ENCODE results near the gene ATXN1.

ATXN1 gene

DNA sequence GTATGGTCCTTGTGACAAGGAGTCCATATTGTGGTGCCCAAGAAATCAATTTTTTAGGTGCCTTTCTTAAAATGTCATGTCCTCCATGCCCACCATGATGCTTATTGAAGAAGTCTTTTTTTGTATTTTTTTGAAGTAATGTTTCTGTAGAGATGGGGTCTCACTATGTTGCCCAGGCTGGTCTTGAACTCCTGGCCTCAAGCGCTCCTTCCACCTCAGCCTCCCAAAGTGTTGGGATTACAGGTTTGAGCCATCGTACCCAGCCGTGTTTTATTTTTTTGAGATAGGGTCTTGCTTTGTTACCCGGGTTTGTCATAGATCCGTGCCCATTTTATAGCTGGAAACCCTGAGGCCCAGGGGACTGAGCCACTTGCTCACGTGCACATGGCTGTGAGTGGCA lies 238.3 kb downstream of the ATXN1 start:
- DNase-seq = no peak

DNA sequence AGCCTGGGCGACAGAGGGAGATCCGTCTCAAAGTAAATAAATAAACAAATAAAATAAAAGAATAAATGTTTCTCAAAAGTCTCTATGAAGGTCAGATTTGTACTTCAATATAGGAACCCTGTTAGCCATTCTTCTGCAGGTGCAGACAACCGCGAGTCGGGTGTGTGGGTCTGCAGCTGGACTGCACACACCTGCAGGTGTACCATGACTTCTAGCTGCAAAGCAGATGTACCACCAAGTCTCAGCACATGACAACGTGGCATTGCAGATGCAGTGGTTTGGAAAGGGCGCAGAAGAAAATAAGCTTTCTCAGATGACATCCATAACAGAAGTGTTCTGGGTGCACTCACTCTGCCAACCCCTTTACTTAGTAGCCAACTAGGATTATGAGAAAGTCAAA lies 239.7 kb downstream of the ATXN1 start:
- DNase-seq = no peak

DNA sequence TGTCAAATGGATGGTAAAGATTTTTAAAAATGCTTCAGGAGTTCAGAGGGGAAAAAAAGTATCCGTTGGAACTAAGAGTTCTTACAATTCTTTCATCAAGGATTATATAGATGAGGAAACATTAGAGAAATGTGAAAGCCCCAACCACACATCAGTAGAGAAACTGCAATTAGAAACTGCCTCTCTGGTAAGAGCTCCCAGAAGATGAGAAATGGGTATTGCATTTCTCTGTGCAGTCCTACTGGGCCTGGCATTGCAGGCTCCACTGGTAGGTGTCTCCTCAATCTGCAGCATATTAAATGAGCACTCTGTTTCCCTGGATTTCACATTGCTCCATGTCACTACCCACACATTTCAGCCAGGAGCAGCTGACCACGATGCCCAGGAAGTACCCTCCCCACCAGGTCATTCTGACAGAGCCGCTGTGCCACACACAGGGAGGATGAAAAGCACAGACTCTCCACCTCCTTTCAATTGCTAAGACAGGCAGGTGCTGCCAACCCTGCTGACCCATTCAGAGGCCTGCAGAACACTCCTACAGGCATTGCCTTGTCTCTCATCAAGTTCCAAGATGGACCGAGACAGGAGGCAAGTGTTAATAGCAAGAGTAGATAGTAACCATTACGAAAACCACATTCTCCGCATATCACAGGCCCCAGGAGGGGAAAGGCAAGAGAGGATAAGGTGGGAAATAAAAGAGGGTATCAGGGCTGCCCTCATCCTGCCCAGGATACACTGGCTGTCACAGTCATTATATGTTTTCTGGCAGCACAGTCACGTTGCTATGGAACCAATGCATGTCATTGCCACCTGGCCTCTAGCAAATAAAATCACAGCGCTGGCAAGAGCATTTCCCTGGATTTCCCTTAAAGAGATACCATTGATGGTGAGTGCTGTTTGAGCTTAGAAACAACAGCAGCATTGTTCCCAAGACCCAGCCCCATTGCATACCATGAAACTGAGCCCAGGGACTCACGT lies 241.7 kb downstream of the ATXN1 start:
- DNase-seq = no peak

DNA sequence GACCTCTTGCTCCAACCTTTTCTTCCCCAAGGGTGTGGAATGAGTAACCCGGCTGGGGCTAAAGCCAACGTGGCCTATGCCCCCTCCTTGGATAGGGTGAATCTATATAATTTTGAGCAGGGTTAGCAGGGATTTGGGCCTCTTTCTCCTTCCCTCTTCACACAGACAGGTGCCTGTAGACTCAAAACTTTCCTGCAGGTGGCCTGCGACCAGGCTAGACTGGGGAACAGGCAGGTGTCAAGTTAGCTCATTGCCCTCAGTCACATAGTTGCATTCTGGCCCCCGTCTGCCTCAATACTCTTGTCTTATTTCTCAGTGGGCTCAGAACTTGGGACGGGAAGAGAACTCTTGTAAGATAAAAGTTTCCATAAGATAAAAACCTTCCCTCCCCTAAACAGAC lies 243.0 kb downstream of the ATXN1 start:
- DNase-seq = no peak

DNA sequence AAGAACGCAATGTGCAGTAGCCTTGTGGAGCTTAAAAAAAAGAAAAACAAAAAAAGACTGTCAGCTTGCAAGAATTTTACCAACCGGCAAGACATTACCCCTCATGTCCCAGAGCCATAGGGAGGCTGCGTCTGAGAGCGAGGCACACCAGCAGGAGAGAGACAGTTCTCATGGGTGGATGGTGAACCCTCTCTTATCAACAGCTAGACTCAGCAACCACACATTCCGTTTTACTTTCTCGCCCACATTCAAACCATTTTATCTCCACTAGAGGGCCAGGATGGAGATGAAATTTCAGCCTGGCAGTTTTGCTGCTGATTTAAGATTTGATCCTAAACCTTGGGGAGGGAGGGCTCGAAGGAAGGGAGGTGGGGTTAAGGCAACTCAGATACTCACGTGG lies 247.0 kb downstream of the ATXN1 start:
- DNase-seq = peak; percentile 22

DNA sequence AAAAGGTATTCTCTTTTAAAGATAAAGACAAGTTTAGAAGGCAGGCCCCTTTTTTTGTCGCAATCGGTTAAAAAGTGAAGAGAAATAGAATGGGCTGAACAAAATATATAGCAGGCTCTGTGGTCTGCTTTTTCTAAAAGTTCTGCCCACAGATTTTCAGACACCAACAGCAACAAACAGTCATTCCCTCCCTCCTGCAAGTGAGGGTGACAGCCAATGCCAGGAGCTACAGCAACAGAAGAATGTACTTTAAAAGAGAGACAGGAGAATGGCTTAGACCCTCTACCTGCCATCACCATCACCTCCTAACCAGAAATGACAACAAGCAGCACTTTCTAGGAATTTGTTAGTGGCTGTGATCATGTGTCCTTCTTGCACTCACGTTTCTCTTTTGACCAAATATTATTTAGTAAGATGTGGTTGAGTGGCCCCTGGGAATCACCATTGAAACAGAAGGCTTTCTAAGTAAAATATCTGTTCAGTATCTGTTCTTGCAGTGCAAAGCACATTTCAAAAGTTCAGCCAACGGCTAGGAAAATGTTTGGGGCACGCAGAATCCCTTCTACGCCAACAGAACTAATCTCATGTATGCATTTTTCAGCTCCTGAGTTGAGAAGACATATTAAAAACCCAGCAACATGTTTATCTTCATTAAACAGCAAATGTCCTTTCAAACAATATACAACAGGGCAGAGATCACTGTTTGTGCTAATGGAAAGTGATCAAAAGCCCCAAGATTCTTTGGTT lies 248.5 kb downstream of the ATXN1 start:
- no peak for DNase-seq

DNA sequence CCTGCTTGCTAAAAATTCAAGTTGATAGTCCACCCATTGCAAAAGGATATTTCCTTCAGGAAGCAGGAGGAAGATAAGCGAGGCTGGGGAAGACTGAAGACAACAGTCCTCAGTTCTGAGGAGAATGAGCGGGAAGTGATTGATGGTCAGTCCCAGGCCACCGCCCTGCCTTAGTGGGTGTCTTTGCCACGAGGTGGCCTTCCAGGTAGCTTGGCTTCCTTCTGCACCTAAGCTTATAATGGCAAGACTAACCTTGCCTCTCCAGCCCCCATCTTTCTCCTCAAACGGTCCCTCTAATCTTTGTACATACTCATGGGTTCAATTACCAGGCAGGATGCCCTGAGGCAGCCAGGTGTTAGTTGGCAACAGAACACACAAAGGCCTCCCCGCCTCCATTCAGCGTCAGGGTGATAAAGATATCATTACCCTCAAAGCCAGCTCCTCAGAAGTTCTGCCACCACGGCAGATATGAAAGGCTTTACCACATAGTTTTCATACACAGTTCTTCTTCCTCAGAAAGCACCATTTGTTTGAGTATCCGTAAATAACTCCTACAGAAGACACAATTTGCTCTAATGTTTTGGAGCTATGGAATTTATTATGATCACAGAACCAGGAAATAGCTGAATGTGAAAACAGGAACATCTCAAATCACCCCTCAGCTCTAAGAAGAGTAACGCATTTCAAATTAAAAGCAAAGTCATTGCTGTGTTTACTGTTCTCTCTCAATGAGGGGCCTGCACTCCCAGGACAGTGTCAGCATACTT lies 249.4 kb downstream of the ATXN1 start:
- DNase-seq = peak; percentile 39

DNA sequence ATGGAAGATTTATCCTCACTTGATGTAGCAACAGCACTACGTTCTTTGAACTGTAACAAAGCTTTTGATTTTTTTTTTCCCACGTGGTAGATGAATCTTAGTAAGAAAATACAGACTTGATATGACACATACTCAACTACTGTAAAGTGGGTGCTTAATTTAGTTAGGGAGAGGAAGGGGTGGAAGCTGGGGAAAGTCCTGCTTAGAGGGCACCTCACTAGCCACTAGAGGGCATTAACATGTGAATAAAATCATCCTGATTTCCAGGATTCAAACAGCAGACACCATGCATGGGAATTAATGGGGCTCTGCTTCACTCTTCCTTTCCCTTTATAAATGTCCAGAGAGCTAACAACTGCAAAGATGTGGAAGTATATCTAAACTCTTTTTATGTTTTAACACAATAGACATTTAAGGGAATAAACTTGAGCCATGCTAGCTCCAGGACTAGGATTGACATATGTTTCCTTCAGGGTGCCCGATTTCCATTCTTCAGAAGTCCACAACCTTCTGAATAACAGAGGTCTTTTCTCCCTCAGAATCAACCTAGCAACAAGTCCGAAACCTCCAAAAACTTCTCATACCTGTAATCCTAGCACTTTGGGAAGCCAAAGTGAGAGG lies 250.1 kb downstream of the ATXN1 start:
- peak; percentile 19 for DNase-seq

DNA sequence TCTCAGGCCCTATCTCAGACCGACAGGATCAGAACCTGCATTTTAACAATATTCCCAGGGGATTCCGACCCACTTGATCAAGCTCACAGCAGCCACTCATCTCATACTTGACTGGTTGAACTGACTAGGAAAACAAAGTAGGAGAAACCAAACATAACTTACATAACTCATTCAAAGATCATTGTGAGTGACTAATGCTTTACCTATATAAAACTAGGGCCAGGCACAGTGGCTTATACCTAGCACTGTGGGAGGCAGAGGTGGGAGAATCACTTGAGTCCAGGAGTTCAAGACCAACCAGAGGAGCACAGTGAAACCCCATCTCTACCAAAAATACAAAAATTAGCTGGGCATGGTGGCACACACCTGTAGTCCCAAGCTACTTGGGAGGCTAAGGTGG lies 251.0 kb downstream of the ATXN1 start:
- no peak for DNase-seq

DNA sequence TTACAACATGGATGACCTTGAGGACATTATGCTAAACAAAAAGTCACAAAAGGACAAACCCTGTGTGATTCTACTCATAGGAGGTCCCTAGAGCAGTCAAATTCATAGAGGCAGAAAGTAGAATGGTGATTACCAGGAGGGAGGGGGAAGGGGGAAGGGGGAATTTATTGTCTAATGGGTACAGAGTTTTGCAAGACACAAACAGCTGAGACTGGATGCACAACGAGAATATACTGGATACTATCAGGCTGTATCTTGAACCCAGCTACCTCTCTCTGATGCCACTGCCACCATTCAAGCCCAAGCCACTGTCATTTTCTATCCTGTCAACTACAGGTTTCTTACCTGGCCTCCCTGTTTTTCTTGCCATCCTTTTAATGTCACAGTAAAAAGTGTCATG lies 252.3 kb downstream of the ATXN1 start:
- DNase-seq = no peak

DNA sequence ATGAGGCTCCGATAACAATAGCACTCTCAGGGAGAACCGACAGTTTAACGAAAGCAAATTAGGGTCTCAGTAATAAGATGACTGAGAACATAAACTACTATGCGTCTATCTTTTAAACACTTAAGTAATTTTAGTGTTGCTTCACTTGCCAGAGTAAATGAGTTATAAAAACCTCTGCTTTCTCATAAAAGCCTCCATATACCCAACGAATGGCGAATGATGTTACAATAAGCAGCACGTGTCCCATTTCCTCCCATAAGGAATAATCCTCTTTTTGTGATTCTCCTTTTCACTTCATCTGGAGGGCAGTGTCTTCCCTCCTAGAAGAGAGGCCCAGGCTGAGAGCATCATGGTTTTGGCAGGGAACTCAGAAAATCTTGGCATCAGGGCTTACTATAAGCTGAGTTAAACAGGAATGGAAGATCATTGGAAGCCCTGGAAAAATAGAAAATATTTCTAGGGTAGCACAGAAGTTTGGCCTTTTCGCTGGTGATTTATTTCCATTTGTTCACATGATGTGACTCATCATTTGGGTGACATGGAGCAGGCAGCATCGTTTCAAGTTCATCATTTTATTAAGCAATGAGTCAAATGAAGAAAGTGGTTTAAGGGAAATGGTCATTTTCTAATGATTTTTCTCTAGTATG lies 255.4 kb downstream of the ATXN1 start:
- DNase-seq = no peak

DNA sequence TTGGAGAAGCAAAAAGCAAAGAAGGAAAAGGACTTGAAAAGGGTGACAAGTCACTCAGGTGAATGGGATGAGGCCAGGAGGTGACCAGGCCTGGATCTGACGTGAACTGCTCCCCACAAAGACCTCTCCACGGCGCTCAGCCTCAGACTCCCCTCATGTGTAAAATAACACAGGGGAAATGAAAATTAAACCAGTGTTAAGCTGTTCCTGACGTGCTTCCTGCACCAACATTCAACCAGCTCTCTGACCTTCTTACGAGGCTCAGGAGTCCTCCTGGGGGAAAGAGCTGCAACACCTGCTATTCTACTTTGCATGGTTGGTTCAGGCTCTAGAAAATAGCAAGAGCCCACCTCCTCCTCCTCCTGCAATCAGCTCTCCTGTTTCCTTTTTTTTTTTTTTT lies 256.7 kb downstream of the ATXN1 start:
- DNase-seq = no peak

DNA sequence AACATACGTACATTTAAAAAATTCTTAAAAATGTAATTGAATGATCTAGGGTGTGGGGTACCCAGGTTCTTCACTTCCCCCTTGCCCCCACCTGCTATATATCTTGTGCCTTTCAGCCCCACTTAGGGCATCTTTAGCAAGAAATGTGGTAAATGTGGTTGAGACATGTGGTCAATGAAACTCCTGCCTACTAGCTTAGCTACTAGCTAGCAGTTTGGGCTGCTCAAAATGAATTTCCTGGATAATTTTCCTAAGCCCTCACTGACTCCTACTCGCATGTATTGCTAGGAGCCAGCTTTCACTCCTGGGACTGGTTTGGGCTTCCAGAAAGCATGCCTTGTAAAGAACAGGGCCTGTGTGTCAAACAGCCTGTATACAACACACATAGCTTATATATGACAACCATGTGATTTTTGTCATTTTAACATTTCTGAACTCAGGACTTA lies 257.3 kb downstream of the ATXN1 start:
- no peak for DNase-seq

DNA sequence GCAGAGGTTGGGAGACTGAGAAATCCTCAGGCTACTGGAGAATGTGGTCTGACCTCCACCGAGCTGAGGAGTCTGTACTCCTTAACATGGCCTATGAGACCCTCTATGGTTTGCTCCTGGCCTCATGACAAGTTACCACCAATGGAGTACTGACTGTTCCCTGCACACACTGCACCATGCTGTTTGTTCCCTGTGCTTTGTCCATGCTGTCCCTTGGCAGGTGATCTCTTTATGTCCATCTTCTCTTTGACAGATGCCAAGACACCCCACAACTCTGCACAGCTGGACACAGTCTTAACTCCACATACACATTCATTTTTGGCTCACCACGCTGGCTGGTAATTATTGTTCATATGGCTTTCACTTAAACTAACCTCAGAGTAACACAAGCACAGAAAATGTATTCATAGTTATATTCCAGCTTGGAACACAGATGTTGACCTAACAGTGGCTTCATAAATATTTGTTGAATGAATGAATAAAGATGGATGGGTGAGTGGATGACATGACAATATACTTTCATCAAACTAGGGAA lies 258.0 kb downstream of the ATXN1 start:
- no peak for DNase-seq

DNA sequence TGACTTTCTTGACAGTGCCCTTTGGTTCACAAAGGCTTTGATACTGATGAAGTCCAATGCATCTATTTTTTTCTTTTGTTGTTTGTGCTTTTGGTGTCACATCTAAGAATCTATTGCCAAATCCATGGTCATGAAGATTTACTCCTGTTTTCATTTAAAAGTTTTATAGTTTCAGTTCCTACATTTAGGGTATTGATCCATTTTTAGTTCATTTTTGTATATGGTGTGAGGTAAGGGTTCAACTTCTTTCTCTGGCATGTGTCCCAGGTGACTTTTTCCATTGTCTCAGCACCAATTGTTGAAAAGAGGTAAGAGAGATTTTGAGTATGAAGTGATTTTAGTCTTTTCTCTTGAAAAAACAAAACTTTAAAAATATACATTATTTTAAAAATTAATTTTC lies 262.3 kb downstream of the ATXN1 start:
- DNase-seq = no peak

DNA sequence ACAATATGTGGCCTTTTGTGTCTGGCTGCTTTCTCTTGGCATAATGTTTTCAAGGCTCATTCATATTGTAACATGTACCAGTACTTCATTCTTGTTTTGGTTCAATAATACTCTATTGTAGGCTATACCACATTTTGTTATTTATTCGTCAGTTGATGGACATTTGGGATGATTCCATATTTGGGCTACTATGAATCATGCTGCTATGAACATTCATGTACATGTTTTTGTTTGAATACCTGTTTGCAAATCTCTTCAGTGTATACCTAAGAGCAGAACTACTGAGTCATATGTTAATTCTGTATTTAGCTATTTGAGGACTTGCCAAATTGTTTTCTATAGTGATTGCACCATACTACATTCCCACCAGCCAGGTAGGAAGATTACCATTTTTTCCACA lies 263.0 kb downstream of the ATXN1 start:
- no peak for DNase-seq

DNA sequence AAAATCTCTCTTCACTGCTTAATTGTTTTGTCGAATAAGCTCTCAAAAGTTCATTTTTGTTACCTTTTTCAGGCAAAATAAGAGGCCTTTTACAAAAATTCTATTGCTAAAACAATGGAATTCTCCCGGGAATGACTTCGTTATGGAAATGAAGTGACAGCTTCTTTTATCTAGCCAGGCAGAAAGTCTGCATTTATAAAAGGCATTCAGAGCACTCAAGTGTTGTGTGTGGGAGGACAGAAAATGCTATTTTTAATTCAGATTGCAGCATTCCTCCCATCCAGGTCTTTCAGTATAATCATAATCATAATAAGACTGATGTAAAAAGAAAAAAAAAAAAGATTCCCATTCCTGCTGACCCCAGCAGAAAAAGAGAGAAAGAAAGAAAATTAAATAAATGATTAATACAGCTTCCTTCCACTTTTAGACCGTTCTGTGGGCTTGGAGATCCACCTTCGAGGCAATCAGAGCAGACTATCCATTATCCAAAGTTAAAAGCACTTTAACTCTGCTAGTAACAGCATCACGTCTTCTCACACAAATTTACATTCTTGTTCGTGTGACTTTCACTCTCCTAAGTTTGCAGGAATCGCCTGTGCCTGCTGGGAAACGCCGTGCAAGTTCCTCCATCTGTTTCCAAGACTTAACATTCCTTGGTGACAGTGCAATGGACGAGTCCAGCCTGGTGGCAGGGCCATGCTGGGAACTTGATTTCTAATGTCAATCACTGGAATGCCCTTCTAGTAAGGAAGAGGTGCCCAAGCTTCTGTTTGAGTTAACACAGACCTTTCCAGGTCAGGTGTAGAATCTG lies 264.1 kb downstream of the ATXN1 start:
- DNase-seq = no peak

DNA sequence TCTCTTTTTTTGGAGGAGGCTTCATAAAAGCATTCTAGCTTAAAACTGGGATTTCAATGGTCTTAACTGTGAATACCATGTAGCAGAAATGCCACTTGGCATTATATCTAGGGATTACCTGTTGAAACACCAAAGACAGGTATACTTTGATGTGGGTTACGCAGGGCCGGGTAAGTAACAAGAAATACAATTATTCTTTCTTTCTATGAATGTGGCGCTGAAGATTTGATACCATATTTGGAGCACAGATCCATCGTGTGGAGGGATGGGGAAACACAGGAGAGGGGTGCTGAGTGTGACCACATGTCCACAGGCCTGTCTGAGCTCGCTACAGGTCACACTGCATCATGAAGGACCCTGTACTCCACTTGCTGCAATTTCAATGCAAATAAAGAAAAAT lies 265.1 kb downstream of the ATXN1 start:
- no peak for DNase-seq

DNA sequence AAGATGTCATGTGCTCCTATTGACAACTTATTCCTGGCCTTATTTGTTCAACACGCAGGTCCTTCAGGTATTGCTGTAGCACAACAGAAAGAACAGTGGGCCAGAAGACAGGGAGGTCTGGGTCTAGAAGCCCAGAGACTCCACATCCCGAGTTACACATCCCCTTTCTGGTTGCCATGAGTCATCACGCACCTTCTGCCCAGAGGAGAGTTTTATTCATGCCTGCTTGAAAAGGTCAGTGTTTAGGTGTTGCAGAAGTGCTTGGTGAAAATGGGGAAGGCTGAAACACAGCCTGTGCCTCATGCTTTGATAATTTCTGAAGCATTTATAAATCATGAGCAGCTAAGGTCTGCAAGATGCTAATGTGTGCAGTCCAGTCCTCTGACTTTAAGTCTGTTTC lies 266.5 kb downstream of the ATXN1 start:
- DNase-seq = peak; percentile 26

DNA sequence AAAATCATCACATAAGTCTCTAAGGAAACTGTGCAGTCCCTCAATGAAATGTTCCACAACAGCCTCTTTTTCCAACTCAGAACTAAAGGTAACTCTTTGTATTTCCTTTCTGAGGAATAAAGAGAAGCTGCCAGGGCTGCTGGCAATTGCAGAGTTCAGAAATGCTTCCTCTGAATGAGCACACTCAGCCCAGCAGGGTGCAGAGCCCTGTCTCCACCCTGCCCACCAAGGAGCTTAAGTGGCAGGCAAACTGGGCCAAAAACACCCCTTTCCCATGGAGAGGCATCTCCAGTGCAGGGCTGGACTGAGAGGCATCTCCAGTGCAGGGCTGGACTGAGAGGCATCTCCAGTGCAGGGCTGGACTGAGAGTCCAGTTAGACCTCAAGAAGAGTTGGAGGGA lies 267.5 kb downstream of the ATXN1 start:
- DNase-seq = no peak

DNA sequence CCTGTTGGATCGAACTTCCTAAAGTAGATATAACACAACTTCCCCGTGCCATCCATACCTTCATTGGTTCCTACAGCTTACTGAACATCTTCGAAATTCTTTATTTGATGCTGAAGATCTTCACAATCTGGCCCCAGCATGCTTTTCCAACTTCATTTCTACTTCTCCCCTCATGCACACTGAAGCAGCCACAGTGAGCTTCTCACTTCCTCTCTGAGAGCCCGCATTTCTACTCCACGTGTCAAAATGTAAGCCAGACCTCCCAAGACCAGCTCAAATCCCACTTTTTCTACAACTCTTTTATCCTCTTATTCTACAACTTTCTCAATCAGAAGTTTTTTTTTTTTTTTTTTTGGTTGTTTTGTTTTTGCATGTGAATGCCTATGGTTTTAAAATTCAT lies 268.1 kb downstream of the ATXN1 start:
- DNase-seq = no peak
